HG03565 (cell line): ENCODE measurements around the gene HCCS.
"Not testable (repeated sequence)": the region's sequence is repeated elsewhere in the genome, so short reads cannot be mapped to it uniquely, and the experiment has no call there.

ENCODE experiments used
- ATAC-seq: cut with Tn5 transposase; IDR thresholded peaks from one replicate; pipeline ENCODE4 v1.9.1; 2021; ENCODE audit warnings: mild to moderate bottlenecking, moderate library complexity; ENCODE audit not compliant: unreplicated experiment

Gene HCCS

DNA sequence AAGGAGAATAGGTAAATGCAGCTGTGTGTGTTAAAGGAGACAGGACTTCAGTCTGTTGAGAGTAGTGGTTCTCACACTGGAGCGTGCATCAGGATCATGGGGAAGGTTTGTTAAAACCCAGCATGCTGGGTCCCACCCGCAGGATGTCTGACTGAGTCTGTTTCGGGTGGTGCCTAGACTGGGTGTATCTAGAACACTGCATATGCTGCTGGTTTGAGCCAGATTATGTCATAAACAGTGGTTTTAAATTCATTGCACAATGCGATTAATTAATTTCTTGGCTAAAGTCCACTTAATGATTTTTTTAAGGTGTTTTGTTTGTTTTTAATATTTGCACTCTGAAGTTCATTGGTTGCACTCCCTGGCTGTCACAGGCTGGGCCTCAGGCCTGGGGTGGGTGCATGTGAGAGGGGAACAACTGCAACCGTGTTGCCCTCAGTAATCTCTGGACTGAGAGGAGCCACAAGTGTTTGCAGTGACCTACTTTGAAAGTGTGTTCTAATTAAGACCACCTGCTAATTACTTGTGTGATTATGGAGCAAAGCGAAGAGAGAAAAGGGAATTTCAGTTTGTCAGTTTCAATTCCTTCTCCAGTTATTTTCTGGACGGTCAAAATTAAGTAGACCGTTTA lies 8.3 kb downstream of the HCCS start:
- no peak for ATAC-seq

DNA sequence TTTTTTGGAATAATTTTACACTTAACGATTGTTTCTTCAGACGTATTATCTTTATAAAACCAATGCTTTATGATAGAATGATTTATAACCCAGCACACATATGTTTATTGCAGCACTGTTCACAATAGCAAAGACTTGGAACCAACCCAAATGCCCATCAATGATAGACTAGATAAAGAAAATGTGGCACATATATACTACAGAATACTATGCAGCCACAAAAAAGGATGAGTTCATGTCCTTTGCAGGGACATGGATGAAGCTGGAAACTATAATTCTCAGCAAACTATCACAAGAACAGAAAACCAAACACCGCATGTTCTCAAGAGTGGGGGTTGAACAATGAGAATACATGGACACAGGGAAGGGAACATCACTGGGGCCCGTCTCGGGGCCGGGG lies 12.0 kb downstream of the HCCS start:
- ATAC-seq = not testable (repeated sequence)

DNA sequence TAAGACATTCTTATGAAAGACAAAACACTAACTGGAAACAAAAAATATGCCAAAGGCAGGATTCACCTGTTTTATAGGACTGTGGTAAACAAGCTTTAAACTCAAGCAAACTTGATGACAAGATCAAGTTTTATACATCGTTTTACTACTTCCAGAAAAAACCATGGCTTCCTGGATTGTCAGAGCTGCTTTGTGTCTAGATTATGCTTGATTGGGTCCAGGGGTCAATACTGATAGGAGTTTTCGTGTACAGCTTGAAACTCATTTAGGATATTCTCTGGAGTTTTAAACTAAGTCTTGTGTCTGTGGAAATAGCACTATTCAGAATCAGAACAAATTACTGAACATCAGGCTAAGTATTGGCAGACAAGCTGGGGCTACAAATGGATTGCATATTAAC lies 13.0 kb downstream of the HCCS start:
- ATAC-seq = no peak

DNA sequence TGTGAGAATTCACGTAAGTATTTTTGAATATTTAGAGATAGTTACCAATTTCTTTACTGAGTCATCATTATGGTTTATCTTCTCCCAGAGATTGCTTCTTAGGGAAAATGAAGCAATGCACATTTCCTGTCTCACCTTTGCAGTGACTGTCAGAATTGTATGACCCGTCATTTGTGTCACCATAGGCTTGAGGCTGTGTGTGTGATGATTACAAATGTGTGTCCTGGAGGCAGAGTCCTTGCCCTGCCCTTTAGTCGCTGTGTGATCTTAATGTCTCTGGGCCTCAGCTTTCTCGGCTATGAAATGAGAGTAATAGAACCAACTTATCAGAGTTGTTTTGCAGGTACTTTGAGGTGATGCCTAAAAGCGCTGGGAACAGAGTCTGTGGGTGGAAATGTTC lies 13.9 kb downstream of the HCCS start:
- no peak for ATAC-seq

DNA sequence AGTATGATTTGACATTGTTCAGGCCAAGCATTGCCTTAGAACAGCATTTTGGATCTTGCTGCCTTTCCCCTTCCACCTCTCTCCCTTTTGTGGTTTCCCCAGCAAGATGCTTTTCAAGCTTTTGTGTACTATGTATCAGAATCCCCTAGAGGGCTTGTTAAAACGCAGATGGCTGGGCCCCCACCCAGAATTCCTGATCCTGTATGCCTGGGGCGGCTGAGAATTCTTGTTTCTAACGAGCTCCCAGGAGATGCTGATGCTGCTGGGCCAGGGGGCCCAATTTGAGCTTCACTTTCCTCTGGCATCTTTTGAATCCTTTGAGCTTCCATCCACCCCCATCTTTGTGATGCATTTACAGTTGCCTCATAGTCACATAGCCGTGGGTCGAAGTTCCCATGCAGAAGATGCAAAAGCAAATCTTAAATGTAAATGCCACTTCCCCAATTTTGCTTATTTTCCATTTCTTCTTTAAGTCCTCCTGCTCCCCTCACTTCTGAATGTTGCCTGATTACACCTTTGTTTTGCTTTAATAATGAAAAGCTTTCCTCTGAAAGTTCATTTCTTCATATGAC lies 18.5 kb downstream of the HCCS start:
- ATAC-seq = no peak

DNA sequence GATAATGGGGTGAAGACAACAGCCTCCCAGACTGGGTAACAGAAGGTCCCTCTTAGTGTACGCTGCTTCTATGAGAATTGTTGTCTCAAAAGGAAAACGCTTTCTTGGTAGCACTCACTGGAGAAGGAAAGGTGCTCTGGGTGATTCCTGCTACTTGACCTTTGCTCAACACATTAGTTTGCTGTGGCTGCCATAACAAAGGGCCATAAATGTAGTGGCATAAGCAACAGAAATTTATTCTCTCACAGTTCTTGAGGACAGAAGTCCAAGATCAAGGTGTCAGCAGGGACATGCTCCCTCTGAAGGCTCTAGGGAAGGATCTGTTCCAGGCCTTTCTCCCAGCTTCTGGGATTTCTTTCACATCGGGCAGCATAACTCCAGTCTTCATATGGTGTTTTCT lies 19.0 kb downstream of the HCCS start:
- ATAC-seq = no peak

DNA sequence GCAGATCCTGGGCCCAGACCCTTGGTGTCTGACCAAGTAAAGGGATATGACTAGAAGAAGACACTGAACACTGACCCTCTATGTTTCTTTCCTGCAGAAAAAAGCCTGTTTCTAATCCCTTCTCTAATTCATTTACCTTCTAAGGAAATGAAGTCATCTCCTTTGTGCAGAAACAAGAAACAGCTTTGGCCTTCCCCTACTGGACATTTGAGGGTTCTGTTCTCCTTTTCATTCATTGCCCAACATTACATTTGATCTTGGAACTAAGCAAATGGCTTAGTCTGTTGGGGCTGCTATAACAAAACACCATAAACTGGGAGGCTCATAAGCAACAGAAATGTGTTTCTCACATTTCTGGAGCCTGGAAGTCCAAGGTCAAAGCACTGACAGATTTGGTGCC lies 20.0 kb downstream of the HCCS start:
- ATAC-seq = no peak

DNA sequence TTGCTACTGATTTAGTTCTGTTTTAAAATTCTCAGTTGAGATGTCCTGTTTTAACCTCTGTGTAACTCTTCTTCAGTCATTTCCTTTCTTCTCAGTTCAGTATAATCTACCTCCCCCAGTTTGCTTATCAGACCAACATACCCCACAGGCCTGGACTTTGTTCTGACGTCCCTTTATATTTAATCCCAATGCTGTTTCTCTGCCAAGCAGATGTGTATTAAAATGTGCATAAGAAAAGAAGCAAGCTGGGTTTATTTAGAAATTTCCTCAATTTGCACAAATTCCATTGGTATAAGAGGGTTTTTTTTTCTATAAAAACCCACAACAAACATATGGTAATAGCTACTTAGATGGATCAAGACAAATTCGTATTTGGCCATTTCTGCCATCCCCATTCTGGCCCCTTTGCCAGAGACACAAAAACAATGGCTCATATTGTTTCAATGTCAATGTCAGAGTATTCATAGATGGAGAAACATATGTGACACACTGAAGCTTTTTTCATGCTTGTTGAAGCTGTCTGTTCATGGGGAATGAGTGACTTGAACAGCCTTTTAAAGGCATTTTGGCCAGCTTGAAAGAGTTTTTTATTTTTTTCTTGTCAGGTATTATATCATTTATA lies 24.5 kb downstream of the HCCS start:
- ATAC-seq = no peak

DNA sequence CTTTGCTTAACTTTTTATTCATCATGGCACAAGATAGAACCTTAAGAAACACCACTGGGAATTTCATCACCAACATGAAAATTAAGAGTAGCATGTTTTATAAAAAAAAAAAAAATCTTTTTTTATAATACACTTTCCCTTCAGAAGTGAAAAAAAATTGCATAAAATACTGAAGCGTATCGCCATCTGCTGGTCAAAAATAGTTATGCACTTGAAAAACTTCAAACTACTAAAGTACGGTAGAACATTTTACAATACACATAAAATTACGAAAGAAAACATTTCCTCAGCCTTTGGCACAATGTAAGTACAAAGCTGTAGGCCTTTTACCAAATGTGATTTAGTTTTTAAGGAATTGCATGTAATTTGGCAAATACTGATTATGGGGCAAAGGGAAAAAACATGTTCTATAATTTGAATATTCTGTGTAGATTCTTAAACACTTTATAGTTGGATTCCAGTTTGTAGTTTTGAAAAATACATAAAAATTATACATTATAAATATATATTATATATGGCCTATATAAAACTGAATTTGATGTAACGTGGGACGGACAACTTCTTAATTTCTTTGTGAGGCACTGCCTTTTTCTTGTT lies 26.5 kb downstream of the HCCS start:
- no peak for ATAC-seq

DNA sequence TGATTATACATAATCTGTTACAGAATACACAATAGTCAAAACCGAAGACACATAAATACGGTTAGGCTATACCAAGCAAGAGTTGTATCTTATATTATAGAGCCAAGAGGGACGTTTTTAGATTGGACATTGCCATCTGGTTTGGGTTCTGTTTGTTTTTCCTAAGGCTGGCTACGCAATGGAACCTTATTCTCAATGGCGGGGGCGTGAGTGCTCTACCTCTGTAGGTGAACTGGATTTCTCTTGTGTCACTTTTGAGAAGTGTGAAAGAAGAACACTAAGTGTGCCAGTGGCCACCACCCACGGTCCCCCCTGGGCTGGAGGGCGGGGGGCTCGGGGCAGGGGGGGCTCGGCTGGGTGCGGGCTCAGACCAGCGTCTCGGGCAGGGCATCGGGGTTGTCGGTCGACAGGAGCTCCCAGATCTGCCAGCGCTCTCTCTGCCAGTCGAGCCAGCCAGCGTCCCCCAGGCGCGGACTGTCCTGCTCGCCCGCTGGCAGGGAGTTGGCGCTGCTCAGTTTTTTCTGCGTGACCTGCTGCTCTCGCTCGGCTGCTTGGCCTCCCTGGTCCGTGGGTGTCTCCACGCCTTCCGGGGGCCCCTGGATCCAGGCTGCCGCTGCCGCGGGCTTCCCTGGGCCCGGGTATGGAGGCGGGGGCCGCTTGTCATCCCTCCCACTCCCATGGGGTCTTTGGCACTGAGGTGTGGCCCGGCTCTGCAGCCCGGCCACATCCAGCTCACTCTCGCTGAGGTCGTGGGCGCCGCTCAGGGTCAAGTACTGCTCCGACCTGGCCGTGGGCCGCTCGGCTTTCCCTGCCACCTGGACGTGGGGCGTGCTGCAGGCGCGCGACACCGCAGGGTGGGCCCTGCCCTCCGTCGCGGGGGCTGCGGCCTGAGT lies 27.6 kb downstream of the HCCS start:
- ATAC-seq = no peak

DNA sequence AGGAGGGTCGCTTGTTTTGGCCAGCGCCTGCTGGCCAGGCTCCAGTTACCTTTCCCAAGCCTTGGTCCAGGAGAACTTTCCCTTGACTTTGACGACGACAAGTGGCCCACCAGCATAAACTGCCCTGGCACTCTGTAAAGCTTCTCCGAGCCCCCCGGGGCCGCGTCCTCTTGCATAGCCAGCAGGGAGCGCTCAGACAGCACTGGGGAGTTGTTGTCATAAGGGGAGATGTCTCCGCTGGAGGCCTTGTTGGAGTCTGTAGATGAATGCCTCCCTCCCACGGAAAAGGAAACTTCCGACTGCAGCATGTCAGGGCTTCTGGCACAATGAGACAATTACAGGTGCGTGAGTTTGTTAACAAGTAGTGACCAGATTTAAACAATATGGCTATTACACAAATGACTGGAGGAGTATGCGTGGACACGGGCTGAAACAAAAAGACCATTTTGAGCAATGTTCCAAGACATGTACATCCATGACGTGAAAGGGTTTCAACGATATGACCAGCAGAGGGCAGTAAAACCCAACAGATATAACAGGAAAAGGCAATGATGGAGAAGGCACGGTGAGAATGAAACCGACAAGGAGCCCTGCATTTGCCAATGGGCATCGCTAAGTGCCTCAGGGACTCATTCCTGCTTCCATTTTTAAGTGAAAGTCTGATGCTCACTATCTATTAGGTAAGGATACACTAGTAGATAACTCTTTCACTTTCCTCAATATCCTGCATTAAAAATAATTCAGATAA lies 33.0 kb downstream of the HCCS start:
- peak; percentile 76 for ATAC-seq

DNA sequence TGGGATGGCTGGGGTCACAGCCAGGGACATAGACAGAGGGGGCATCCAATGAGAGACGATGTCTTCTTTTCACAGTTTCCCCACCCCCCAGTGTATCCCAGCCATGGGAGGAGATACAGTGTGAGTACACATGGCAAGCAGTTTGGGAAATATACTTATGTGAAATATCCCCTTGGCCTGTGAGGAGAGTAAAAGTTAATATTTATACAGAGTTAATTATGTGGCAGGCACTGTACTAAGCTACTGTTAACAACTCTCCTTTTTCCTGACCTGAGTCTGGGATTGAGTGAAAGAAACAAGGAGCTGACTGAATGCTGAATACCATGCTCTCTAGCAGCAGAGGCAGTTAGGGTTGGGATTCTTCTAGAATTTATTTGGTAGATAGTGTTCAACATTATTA lies 35.3 kb downstream of the HCCS start:
- ATAC-seq = no peak

DNA sequence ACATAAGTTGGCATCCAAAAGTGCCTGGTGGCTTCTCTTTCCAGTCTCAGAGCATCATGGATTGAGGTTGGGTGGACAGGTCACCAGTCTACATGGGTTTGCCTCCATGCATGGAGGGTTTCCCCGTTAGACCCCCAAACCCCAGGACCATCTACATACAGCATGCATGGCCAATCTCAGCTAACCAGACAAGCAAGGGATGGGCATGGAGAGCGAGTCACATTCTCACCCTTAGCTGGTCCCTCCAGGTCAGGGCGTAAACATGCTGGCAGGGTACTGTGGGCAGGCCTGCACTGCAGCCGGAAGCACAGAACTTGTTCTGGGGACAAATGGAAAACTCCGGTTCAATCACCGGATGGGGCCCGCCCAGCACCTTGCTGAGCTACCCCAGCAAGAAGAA lies 37.3 kb downstream of the HCCS start:
- ATAC-seq = no peak

DNA sequence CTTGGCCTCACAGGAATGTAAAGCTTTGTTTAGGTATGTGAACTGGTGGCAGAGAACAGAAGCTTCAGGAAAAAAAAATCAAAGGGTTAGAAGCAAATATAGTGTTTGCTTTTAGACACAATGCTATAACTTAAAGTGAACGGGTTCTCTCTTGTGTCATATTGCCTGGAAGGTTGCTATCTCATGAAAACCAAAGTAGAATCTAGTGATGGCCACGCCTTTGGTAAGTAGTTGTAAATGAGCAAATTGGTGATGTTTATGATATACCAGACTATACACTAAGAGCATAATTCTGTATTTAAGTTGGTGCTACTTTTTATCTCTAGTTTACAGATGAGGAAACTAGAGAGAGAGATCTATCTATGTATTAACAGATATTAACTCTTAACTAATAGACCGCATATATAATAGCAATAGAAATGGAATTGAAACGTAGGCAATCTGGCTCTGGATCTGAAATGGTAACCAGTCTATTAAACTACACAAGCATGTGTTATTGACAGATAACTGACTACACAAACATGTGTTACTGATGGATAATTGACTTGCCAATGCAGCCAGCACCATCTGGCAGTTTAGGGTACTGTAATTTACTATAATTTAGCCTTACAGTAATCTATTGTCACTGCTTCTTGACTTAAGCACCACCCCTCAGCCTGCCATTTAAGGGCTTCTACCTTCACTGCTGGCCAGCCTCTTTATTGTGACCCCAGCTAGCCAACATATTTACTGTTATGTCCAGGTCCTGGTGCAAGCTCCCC lies 40.8 kb downstream of the HCCS start:
- ATAC-seq = no peak

DNA sequence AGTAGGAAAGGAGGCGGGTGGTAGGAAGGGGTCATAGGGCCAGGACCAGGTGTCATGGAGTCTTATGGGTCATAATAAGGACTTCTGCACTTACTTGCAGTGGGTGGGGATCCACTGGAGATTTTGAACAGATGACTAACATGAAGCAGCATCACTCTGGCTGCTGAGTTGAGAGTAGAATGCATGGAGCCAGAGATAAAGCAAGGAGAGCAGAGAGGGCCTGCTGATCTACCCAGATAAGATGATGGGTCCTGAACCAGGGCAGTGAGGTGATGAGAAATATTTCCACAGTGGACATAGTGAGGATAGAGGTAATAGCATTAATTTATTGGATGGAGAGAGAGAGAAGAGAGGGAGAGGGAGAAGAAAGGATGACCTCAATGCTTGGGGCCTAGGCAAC lies 48.0 kb downstream of the HCCS start:
- ATAC-seq = no peak

DNA sequence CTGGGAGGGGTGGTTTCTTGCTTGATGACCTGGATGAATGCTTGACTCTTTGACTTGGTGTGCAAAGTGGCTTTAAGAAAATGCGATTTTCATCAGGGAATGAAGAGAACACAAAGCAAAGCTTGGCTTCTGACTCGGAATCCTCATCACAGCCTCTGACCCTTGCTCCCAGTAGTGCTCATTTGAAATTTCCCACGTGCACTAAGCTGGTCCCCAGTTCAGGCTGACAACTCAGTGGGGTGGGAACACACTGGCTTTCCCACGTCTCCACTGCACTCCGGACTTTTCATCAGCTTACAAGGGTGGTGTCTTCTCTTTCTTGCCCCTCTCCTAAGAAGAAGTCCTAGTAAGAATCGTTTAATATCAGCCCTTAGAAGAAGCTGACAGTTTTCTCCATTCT lies 53.3 kb downstream of the HCCS start:
- no peak for ATAC-seq

DNA sequence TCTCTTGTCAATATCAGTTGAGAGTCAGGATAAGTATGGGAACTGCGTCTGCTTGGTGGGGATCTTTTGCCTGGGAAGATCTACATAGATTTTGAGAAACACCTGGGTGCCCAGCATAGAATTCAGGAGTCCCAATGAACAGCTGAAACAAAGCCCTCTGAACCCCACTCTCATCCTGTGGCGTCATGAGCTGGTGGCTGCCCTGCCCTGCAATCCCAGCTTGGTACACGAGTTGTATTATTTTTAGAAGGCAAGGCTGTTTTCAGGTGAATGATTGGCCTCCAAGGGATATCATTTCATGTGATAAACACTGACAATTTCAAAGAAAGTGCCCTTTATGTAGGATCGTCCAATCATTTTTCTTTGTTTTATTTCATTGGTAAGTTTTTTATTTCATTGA lies 60.8 kb downstream of the HCCS start:
- no peak for ATAC-seq

DNA sequence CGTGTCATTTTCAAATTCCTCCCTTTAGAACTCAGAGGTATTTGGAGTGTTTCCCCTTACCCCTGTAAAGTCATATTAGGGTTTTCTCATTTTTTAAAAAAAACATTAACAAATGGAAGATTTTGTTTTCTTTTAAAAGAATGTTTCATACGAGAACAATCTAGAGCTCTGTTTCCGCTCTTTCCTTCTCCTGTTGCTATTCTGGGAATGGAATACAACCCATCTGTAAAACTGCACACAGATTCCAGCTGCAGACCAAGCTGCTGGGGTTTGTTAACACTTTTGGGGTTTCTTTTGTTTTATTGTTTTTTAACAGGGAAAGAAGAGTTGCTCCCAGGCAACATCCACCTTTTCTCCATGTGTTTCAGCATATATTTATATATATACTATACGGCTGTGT lies 61.3 kb downstream of the HCCS start:
- no peak for ATAC-seq
